Mesenteric fat pad (tissue), 1 donor: Measurements from ENCODE around the gene NPEPPS. TPM values are rescaled to one million over a fixed set of nuclear protein-coding genes. Genes with fewer than 3 reads are reported as not detected.
"Not testable (repeated sequence)": the region's sequence is repeated elsewhere in the genome, so short reads cannot be mapped to it uniquely, and the experiment has no call there.

Source experiments
- DNase-seq: peaks from one replicate; pipeline ENCODE4 v3.0.0-alpha.2; 2020; ENCODE audit warnings: low spot score
- long read RNA-seq: library from polyadenylated mRNA; unstranded; transcript quantifications from one replicate; pipeline ENCODE4 v2.0.0, GENCODE V29; 2020
- total RNA-seq: library from RNA; stranded (reverse); fragmentation: NEBNext Ultra II Directional; extraction: Animal tissue kit (Norgen Biotek cat#: 25700); gene quantifications from one replicate; pipeline ENCODE4 v1.2.1, GENCODE V29; 2021
- donor health status: DM: yes; HTN: yes; CAD: no.

NPEPPS gene, protein sequence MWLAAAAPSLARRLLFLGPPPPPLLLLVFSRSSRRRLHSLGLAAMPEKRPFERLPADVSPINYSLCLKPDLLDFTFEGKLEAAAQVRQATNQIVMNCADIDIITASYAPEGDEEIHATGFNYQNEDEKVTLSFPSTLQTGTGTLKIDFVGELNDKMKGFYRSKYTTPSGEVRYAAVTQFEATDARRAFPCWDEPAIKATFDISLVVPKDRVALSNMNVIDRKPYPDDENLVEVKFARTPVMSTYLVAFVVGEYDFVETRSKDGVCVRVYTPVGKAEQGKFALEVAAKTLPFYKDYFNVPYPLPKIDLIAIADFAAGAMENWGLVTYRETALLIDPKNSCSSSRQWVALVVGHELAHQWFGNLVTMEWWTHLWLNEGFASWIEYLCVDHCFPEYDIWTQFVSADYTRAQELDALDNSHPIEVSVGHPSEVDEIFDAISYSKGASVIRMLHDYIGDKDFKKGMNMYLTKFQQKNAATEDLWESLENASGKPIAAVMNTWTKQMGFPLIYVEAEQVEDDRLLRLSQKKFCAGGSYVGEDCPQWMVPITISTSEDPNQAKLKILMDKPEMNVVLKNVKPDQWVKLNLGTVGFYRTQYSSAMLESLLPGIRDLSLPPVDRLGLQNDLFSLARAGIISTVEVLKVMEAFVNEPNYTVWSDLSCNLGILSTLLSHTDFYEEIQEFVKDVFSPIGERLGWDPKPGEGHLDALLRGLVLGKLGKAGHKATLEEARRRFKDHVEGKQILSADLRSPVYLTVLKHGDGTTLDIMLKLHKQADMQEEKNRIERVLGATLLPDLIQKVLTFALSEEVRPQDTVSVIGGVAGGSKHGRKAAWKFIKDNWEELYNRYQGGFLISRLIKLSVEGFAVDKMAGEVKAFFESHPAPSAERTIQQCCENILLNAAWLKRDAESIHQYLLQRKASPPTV
- 106 TPM for total RNA-seq
- long read RNA-seq, full-length matches to known transcripts, result 93 of 173 reads
- long read RNA-seq, partial matches to known transcripts, result 57 of 173 reads
- long read RNA-seq, other reads (novel, unspliced or antisense), result 23 of 173 reads

DNA sequence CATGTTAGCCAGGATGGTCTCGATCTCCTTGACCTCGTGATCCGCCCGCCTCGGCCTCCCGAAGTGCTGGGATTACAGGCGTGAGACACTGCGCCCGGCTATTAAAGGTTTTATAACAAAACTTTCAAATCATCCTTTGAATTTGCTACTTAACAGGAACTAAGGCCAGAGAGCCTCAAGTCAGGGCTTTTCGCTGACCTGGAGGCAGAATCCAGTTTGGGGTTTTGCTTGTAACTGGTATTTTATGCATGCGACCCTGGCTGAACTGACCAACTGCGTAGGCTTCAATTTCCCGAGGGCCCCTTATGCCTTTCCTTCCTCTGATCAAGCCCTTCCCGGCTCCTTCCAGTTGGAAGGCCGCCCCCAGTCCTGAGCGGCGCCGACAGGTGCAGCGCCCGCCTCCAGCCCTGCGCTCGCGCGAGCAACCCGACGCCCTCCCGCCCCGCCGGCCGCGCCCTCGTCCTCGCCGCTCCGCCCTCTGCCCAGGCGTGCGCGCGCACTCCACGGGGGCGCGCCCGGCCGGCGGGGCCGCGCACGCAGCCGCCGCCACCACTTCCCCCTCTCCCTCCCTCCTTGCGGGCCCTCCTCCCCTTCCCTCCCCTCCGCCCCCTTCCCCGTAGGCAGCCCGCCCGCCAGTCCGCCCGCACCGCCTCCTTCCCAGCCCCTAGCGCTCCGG is at the start of gene NPEPPS:
Gene NPEPPS (plus strand): TSS at position 552 of the 676 bp plus-strand sequence. CDS start 193 bp downstream, outside the sequence.
- peak; percentile 94 for DNase-seq

DNA sequence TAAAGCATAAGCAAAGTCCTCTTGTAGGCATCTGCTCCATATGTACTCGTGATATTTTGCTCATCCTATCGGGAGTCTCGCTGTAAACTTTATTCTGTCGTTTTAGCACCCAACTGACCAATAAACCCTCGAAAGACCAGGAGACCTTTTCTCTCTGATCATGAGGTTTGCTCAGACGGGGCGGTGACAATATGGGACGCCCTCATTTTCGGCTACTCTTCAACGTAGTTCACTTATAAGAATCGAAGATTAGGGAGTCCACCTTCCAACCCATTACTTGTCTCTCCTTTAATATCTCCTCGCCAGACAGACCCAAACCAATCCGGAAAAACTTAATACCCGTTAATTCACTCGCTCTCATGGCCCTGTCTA is 39.1 kb upstream of the NPEPPS start:
- DNase-seq, result not testable (repeated sequence)

DNA sequence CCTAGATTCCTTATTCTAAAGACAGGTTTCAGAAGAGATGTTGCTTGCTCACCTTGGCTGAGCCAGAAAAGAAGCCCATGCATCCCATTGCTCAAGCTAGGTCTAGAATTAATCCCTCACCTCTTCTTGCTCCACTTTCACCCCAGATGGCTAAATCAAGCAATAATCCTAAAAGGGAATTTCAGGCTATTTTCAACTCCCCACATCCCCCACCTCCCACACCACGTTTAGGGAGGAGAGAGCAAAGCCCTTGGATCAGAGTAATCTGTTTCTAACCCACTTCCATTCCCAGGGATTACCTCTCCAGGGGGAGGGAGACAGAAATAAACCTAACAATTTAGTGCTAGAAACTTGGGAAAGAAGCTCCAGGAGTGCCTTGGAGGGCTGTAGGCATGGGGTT is 31.8 kb upstream of the NPEPPS start:
- DNase-seq, result not testable (repeated sequence)

DNA sequence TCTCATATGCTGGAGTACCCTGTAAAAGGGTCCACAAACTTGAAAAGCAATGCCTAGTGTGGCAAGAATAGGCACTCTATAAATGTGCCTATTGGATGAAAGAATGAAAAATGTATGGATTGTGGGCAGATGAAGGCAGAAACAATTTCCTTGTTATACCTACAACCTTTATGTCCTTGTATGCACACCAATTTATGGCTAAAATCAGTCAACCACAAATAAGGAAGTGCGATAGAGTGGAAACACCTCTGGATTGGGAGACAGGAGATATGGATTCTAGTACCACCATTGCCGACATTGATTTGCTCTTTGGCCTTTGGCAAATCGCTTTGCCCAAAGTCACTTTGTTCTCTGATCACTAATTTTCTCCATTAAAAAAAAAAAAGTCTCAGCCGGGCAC is 31.4 kb upstream of the NPEPPS start:
- DNase-seq, result not testable (repeated sequence)

DNA sequence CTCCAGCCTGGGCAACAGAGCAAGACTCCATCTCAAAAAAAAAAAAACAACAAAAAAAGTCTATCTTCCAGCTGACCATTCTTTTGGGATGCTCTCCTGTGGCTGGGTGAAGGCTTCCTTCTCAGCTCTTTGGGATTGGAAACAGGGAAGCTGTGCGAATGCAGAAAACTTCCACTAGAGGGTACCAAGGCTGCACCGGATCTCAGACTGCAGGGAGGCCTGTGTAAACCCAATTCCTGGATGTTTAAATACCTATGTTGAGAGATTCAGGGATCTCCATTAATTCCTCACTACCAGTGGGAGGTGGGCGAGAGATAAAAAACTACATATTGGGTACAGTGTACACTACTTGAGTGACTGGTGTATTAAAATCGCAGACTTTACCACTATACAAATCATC is 30.3 kb upstream of the NPEPPS start:
- not testable (repeated sequence) for DNase-seq

DNA sequence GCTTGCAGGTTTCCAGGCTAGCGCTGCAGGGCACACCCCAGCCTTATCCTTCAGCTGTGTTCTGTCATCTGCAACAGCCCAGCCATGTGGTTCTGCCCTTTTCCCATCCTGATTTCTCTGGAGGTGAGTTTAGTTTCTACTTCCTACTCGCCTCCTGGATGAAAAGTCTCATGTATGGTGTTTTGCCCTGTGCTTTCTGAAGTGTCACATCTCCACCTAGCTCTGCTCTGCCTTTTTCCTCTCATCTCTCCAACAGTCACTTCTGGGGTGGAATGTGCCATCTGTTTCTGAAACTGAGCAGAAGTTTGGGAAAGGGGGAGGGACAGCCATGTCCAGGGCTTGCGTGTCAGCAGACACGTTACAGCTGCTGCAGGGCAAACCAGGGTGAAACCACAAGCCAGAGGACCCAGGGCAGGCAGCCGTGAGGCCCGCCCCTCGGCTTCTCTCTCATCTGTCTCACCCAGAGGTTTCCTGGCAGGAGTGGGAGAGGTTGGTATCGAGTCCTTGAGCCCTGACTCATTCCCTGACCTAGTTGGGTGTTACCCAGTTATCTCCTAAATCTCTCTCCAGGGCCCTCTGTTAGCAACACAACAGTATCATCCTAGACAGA is 28.7 kb upstream of the NPEPPS start:
- not testable (repeated sequence) for DNase-seq

DNA sequence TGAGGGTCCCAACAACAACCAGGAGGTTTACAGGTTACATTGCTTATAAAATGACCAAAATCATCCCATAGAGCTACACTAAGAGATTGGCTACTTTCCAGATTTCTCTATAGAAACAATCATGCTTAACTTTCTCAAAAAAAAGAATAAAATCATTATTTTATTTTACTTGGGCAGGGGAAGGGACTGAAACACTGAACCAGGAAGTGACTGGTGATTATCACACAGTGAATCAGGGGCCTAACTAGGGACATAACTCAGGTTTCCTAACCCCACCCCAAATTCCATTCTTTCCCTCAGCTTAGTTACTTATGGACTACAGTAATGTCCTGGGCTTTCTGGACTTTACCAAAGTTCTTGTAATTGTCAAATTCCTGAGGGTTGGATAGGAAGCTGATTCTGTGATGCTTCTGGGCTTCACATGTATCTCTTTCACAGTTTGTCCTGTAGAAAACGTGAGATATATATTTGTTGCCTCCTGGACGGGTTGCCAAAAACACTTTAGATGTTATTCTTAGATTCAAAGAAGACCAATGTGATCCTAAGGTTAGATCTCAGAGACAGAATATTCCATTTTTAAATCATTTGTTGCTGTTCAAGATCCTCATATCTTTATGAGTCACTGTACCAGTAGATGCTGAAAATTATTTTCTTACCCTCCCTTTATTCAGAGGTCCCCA is 28.0 kb upstream of the NPEPPS start:
- DNase-seq, result not testable (repeated sequence)

DNA sequence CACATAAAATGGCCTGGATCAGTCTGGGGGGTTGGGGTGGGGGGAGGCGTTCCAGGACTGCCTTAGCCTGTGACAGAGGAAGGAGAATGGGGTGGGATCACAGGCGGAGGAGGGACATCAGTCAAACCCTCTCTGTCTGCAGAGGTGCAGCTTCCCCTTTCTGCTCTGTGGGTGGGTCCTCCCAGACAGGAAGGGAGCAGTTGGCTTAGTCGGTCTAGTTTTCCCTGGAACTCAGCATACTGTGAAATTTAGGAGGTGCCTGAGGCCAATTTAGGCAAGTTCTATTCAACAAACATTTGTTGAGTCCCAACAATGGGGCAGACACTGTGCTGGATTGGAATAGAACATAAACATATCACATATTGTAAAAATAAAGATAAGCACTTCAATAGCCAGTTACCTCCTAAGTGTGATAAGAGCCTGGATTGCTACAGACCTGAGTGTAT is 19.2 kb upstream of the NPEPPS start:
- DNase-seq, result not testable (repeated sequence)

DNA sequence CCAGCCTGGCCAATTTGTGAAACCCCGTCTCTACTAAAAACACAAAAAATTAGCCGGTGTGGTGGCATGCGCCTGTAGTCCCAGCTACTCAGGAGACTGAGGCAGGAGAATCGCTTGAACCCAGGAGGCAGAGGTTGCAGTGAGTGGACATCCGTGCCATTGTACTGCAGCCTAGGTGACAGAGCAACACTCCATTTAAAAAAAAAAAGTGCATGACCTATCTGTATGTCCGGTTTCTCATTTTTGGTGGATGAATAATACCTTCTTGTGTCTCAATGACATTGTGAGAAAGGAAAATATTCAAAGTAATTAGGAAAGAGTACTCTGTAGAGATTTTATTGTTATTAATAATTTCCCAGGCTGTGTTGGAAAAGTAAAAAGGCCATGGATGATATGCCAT is 17.6 kb upstream of the NPEPPS start:
- DNase-seq, result not testable (repeated sequence)

DNA sequence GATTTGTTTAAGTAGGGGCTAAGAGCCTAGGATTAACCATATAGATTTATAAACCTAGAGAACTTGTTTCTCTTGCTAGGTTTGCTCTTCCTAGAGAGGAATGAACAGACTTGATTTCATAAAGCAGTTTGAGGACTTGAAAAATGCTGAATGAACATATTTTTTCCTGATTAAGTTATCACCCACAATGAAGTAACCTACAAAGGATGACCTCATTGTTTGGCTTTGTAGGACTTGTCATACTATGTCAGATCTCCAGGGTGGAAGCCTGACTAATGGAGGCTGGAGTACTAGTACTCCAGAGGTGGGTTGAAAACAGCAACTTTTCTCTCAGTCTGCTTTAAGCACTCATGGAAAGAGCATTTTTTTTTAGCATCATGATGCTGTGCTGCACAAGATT is 12.0 kb upstream of the NPEPPS start:
- not testable (repeated sequence) for DNase-seq

DNA sequence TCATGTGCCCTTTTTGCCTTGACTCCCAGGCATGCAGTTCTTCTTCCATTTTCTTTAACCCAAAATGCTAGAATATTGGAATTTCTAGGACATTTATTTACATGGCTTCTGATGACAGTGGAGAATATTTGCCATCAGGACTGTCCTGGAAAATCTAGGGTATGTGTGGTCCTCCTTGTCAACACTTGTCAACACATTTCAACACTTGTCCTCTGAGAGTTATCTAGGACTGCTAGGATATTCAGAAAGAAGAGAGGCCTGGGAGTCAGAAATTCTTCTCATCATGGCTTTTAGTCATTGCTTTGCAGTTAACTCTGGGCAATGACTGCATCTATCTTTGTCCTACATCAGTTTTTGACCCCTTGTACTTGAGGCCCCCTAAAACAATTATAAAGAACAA is 11.5 kb upstream of the NPEPPS start:
- not testable (repeated sequence) for DNase-seq

DNA sequence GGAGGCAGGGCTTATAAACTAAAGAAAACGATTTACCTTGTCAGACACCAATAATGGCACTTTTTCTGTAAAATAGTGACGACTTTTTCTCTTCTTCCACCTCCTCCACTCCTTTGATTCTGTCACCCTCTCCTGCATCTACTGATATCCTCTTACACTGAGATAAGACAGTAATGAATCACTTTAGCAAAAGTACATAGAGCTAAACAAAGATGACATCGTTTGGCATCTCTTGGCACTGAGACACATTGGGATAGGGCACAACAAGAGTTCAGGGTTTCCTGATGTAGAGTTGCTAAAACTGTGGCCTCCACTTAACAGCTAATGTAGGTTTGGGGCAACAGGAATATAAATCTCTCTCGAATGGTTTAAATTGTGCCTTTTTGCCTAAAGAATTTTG is 10.6 kb upstream of the NPEPPS start:
- not testable (repeated sequence) for DNase-seq

DNA sequence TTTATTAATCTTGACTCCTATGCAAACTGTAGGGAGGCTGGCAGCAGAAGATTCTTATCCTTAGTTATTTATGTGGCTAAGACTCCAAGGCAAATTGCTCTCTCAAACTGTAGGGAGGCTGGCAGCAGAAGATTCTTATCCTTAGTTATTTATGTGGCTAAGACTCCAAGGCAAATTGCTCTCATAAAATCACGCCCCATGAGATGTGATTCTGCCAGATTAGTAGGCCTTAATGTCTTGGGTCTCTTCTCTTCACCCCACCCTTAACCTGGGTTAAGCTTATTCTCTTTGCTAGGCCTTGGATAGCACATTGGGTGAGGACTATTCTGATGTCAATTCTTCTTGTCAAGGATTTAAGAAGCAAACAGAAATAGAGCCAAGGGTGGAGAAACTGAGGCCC is 9.5 kb upstream of the NPEPPS start:
- DNase-seq, result not testable (repeated sequence)

DNA sequence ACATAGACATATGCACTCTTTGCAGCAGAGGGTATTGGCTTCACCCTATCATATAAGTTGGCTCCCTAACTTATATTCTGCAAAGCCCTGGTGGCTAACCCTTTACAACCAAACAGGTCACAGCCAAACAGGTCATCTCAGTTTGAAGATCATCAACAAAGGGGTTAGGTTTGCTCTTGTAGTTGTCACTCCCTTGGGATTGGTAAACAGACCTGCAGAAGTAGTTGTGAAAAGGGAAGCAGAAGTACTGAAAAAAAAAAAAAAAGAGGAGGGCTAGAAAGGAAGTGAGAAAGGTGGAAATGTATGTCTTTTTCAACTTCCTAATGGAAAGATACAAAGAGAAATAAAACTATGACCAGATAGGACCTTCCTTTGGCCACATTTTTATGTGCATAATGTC is 8.6 kb upstream of the NPEPPS start:
- not testable (repeated sequence) for DNase-seq

DNA sequence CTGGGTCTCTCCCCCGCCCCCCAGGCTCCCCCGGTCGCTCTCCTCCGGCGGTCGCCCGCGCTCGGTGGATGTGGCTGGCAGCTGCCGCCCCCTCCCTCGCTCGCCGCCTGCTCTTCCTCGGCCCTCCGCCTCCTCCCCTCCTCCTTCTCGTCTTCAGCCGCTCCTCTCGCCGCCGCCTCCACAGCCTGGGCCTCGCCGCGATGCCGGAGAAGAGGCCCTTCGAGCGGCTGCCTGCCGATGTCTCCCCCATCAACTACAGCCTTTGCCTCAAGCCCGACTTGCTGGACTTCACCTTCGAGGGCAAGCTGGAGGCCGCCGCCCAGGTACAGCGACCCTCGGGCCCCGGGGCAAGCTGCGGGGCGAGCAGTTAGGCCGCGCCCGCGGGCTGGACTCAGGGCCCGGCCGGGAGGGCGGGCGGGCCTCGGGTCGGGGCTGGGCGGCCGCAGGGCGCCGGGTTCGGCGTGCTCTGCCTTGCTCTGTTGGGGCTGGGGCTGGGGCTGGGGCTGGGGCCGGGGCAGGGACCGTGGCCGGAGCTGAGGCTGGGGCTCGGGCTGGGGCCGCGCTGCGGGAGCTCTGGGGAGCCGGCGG is 419 bp downstream of the NPEPPS start:
- peak; percentile 74 for DNase-seq

DNA sequence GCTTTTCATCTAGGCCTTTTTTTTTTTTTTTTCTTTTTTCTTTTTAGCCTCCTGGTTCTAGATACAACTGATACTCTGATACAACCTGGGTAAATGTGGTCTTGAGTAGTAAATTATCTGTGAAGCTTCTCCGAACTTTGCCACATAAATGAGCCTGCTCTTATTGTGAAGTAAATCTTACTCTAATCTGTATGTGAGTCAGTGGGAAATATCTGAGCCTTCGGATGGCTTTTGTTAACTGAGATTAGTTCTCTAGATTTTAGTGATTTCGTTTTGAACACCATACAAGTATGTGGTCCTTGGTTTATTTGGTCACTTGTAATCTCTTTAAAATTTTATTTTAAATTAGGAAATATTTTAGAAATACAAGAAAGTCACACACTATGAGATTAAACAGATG is 8.2 kb downstream of the NPEPPS start:
- DNase-seq, result not testable (repeated sequence)

DNA sequence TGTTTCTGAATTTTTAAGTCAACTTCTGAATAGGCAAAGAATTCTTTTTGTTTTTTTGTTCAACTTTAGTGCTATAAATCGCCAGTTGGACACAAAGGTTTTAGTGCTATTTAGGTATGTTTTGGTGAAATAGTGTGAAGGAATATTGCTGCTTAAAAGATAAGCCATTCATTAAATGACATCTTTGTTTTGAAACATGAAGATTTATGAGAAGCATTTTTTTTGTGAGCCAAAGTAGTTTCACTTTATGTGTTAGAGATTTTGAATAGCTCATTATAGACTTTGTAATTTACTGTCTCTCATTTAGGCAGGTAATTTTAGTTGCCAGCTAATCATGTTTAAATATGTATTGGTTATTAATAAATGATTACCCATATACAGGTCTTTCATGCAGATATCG is 10.8 kb downstream of the NPEPPS start:
- DNase-seq, result not testable (repeated sequence)

DNA sequence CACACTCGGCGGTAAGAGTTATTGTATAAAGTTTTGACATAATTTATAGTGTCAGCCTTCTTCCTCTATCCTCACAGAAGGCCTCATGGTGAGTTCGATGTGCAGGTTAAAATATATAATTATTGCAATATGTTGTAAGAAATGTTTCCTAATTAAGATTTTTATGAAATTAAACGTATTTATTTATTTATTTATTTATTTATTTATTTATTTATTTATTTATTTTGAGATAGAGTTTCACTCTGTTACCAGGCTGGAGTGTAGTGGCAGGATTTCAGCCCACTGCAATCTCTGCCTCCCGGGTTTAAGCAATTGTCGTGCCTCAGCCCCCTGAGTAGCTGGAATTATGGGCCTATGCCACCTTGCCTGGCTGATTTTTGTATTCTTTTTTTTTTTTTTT is 13.4 kb downstream of the NPEPPS start:
- not testable (repeated sequence) for DNase-seq

DNA sequence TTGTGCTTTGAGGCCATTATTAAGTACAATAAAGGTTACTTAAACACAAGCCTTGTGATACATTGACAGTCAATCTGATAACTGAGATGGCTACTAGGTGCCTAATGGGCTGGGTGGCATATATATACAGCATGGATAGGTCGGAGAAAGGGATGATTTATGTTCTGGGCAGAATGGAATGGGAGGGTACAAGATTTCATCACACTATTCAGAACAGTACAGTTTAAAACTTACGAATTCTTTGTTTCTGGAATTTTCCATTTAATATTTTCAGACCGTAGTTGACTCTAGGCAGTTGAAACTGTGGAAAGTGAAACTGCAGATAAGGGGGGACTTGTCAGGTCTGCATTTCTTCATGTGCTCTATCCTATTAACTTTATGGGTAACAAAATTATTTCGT is 23.8 kb downstream of the NPEPPS start:
- DNase-seq, result not testable (repeated sequence)

DNA sequence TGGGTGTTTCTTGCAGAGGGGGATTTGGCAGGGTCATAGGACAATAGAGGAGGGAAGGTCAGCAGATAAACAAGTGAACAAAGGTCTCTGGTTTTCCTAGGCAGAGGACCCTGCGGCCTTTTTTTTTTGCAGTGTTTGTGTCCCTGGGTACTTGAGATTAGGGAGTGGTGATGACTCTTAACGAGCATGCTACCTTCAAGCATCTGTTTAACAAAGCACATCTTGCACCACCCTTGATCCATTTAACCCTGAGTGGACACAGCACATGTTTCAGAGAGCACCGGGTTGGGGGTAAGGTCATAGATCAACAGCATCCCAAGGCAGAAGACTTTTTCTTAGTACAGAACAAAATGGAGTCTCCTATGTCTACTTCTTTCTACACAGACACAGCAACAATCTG is 25.2 kb downstream of the NPEPPS start:
- not testable (repeated sequence) for DNase-seq
